Duodenal mucosa (tissue), 2 donors: Measurements from ENCODE around the gene NR3C2.

ENCODE experiments used
- H3K27ac ChIP-seq: one replicate; pipeline ENCODE4 v1.7.0; 2013; ENCODE audit warnings: low read depth, low read length
- H3K27me3 ChIP-seq, 2 donors: one replicate each; pipeline ENCODE4 v1.7.0; 2013; ENCODE audit warnings: low read length in 2 of 2, control low read depth in 1 of 2; ENCODE audit not compliant: insufficient read depth in 2 of 2, control insufficient read depth in 1 of 2
- H3K36me3 ChIP-seq, 2 donors: one replicate each; pipeline ENCODE4 v1.7.0; 2013; ENCODE audit warnings: low read length in 2 of 2, control low read depth in 1 of 2; ENCODE audit not compliant: insufficient read depth in 2 of 2, control insufficient read depth in 1 of 2
- H3K4me1 ChIP-seq, 2 donors: one replicate each; pipeline ENCODE4 v1.7.0; 2013; ENCODE audit warnings: low read length in 2 of 2, control low read depth in 1 of 2; ENCODE audit not compliant: insufficient read depth in 2 of 2, control insufficient read depth in 1 of 2
- H3K4me3 ChIP-seq, 2 donors: one replicate each; pipeline ENCODE4 v1.7.0; 2013; ENCODE audit warnings: low read length in 2 of 2, low read depth in 1 of 2
- H3K9ac ChIP-seq, 2 donors: one replicate each; pipeline ENCODE4 v1.7.0; 2013; ENCODE audit warnings: low read length in 2 of 2, low read depth in 1 of 2
- H3K9me3 ChIP-seq, 2 donors: one replicate each; pipeline ENCODE4 v1.7.0; 2013; ENCODE audit warnings: low read length in 2 of 2, control low read depth in 1 of 2; ENCODE audit not compliant: control insufficient read depth in 1 of 2

Gene NR3C2

DNA sequence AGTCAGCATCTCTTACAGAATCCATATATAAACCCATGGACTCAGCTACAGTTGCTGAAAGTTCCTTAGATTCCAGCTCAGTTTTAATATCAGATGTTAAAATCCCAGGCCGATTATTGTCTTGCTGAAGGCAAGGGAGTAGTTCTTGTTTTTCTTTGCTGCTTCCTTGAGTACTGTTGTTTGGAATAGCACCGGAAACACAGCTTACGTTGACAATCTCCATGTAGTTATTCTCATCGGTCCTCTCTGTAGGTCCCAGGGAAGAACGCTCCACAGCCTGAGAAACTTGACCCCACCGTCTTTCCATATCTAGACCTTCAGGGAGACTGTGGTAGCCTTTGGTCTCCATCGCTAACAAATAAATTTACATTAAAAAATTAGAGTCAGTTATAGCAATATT is 5.7 kb downstream of the NR3C2 start:
- Histone ChIP-seq H3K27ac (no peak overlapping the region), H3K36me3 (peaks cover 0 to 6% of the 10 kb centered on the region in 2 donors), H3K27me3 (no peaks in the 10 kb centered on the region), H3K9me3 (no peaks in the 10 kb centered on the region), H3K4me3 (no peak overlapping the region), H3K4me1 (peaks cover 27 to 51% of the 10 kb centered on the region in 2 donors), H3K9ac (no peak overlapping the region)

- no peak overlapping the region for H3K27ac ChIP-seq
- H3K4me1 ChIP-seq = peaks cover 27 to 55% of the 10 kb centered on the region in 2 donors
- H3K9ac ChIP-seq = no peak overlapping the region
Observed at GRCh38 chr4:148435654-148436406, 6.4 kb downstream of the NR3C2 start.

GRCh38 chr4:148434075-148434773 is 8.0 kb downstream of the NR3C2 start:
- H3K27ac ChIP-seq = no peak overlapping the region
- H3K4me3 ChIP-seq = peak overlapping the region; percentile 6 to 37

More at GRCh38 chr4:148435654-148436406, 6.4 kb downstream of the NR3C2 start:
- no peaks in the 10 kb centered on the region for H3K27me3 ChIP-seq
- H3K9me3 ChIP-seq = no peaks in the 10 kb centered on the region
- peaks cover 0 to 6% of the 10 kb centered on the region in 2 donors for H3K36me3 ChIP-seq
- H3K4me3 ChIP-seq = no peak overlapping the region

DNA sequence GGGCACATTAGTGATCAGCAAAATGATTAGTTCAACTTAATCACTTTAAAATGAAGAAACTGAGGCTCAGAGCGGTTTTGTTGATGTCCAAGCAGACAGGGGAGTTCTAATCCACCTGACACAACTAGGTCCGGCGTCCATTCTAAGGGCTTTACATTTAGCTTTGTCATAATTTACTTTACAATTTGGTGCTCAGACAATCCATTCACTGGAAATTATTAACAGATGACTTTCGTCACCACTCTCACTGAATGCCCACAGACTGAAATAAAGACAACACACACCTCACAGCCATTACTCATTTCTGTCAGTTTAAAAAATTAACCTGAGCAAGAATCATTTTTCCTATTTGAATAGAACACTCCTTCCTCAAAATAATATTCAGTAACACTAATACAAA is 10.8 kb downstream of the NR3C2 start:
- Histone ChIP-seq H3K9me3 (no peaks in the 10 kb centered on the region), H3K4me3 (peak overlapping the region; percentile 3 to 10), H3K4me1 (peaks cover 22 to 49% of the 10 kb centered on the region in 2 donors), H3K36me3 (peaks cover 0 to 6% of the 10 kb centered on the region in 2 donors), H3K27me3 (no peaks in the 10 kb centered on the region), H3K27ac (no peak overlapping the region), H3K9ac (no peak overlapping the region)

More at GRCh38 chr4:148434075-148434773, 8.0 kb downstream of the NR3C2 start:
- Histone ChIP-seq H3K27me3 (no peaks in the 10 kb centered on the region), H3K4me1 (peaks cover 22 to 49% of the 10 kb centered on the region in 2 donors), H3K36me3 (peaks cover 0 to 6% of the 10 kb centered on the region in 2 donors), H3K9me3 (no peaks in the 10 kb centered on the region), H3K9ac (no peak overlapping the region)

DNA sequence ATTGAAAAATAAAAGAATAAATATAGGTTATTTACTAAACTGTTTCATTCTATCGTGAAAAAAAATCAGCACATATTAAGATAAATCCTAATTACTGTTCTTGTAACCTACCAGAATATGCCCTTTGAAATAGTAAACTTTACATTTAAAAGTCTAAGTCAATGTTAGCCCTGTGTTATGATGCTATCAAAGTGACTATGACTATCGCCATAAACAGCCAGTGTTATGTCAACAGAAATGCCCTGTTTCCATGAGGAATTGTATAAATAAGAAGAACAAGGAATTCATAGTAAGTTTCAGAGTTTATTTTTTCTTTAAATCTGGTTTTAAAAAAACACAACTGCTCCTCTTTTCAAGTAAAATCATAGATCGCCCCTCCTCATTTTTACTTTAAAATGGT is 11.4 kb downstream of the NR3C2 start:
- Histone ChIP-seq H3K27me3 (no peaks in the 10 kb centered on the region), H3K4me1 (peaks cover 22 to 45% of the 10 kb centered on the region in 2 donors), H3K27ac (no peak overlapping the region), H3K4me3 (peak overlapping the region in 1 of 2 donors; percentile 10), H3K9ac (no peak overlapping the region), H3K9me3 (no peaks in the 10 kb centered on the region), H3K36me3 (peaks cover 0 to 2% of the 10 kb centered on the region in 2 donors)

- H3K27ac ChIP-seq = no peak overlapping the region
- H3K4me1 ChIP-seq = peaks cover 17 to 33% of the 10 kb centered on the region in 2 donors
- H3K9ac ChIP-seq = no peak overlapping the region
- H3K9me3 ChIP-seq = no peaks in the 10 kb centered on the region
- no peaks in the 10 kb centered on the region for H3K27me3 ChIP-seq
- no peaks in the 10 kb centered on the region for H3K36me3 ChIP-seq
- no peak overlapping the region for H3K4me3 ChIP-seq
Observed at GRCh38 chr4:148429206-148429605, 13.0 kb downstream of the NR3C2 start.

- H3K36me3 ChIP-seq = no peaks in the 10 kb centered on the region
- peaks cover 0 to 13% of the 10 kb centered on the region in 2 donors for H3K4me1 ChIP-seq
Observed at GRCh38 chr4:148426643-148427042, 15.6 kb downstream of the NR3C2 start.

DNA sequence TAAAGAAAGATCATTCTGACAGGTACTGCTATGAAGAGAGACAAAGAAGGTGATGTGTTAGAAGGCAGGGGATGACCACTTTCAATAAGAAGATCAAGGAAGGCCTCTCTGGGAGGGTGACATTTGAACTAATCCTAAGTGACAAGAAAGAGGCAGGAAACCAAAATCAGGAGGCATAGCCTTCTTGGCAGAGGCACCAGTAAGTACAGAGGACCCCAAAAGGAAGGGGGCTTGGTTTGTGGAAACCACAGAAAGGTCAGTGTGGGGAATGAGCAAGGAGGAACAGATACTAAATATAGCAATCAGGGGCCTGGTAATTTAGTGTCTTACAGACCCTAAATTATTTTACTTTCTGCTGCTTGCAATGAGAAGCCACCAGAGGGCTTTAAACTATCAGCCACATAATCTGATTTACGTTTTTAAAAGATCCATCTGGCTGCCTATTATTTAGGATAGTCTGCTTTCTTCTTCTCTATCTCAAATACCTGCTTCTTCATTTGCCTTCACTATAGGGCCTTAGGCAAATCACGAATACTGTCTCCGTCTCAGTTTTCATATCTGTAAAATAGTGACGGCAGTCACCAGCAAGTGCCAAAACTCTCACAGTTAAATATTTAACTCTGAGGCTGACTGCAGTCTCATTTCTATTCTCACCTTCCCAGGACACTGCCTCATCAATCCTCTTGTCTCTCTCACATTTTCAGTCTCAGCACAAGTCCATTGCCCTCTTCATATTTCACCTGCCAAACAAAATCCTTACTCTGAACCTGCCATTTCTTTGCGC is 16.7 kb downstream of the NR3C2 start:
- peaks cover 0 to 5% of the 10 kb centered on the region in 2 donors for H3K4me1 ChIP-seq
- no peaks in the 10 kb centered on the region for H3K36me3 ChIP-seq
- no peaks in the 10 kb centered on the region for H3K9me3 ChIP-seq
- H3K4me3 ChIP-seq = no peak overlapping the region
- no peak overlapping the region for H3K27ac ChIP-seq
- no peaks in the 10 kb centered on the region for H3K27me3 ChIP-seq
- H3K9ac ChIP-seq = no peak overlapping the region

More at GRCh38 chr4:148426643-148427042, 15.6 kb downstream of the NR3C2 start:
- Histone ChIP-seq H3K4me3 (no peak overlapping the region), H3K9me3 (no peaks in the 10 kb centered on the region), H3K27me3 (no peaks in the 10 kb centered on the region), H3K27ac (no peak overlapping the region), H3K9ac (no peak overlapping the region)

GRCh38 chr4:148420397-148420796 is 21.8 kb downstream of the NR3C2 start:
- H3K27me3 ChIP-seq = no peaks in the 10 kb centered on the region
- H3K9ac ChIP-seq = no peak overlapping the region
- no peak overlapping the region for H3K4me3 ChIP-seq
- H3K36me3 ChIP-seq = no peaks in the 10 kb centered on the region
- H3K27ac ChIP-seq = no peak overlapping the region
- H3K9me3 ChIP-seq = no peaks in the 10 kb centered on the region
- peaks cover 0 to 12% of the 10 kb centered on the region in 2 donors for H3K4me1 ChIP-seq
